GM23338 (cell line): ENCODE results near the gene CD300LB. TPM values are rescaled to one million over a fixed set of nuclear protein-coding genes. Genes with fewer than 3 reads are reported as not detected.

Source experiments
- ATAC-seq: fragments of 200-7000 bp; cut with Tn5 transposase; 3 replicates; pipeline ENCODE4 v1.9.1; 2020
- DNase-seq: peaks from one replicate; pipeline ENCODE4 v3.0.0-alpha.2; 2015; ENCODE audit warnings: low spot score
- H2AFZ ChIP-seq: fragments of 200-600 bp; sonication (generic); 2 replicates; pipeline ENCODE4 v1.8.0; 2016; ENCODE audit warnings: antibody characterized with exemption, mild to moderate bottlenecking, moderate library complexity
- H3F3A ChIP-seq: fragments of 200-600 bp; sonication (generic); replicated peaks from 2 replicates; pipeline ENCODE4 v1.8.0; 2017; ENCODE audit warnings: antibody characterized with exemption, mixed run types, low read depth
- H3K27ac ChIP-seq: fragments of 200-600 bp; sonication (generic); 2 replicates; pipeline ENCODE4 v1.6.1; 2016; ENCODE audit warnings: low read depth
- H3K27me3 ChIP-seq: fragments of 200-600 bp; sonication (generic); 2 replicates; pipeline ENCODE4 v1.8.0; 2016; ENCODE audit warnings: mild to moderate bottlenecking, mixed run types, moderate library complexity; ENCODE audit not compliant: insufficient read depth
- H3K36me3 ChIP-seq: fragments of 200-600 bp; sonication (generic); 2 replicates; pipeline ENCODE4 v1.8.0; 2016; ENCODE audit warnings: mild to moderate bottlenecking; ENCODE audit not compliant: insufficient read depth
- H3K4me1 ChIP-seq: fragments of 200-600 bp; sonication (generic); 2 replicates; pipeline ENCODE4 v1.8.0; 2016; ENCODE audit warnings: mild to moderate bottlenecking, moderate library complexity; ENCODE audit not compliant: insufficient read depth
- H3K4me2 ChIP-seq: fragments of 200-600 bp; sonication (generic); 2 replicates; pipeline ENCODE4 v1.7.1; 2017; ENCODE audit warnings: mixed run types
- H3K4me3 ChIP-seq: fragments of 200-600 bp; sonication (generic); 2 replicates; pipeline ENCODE4 v1.6.1; 2016; ENCODE audit warnings: mixed run types
- H3K79me2 ChIP-seq: fragments of 200-600 bp; sonication (generic); replicated peaks from 2 replicates; pipeline ENCODE4 v1.8.0; 2017; ENCODE audit warnings: mild to moderate bottlenecking; ENCODE audit not compliant: insufficient read depth
- H3K9me2 ChIP-seq: fragments of 200-600 bp; sonication (generic); 2 replicates; pipeline ENCODE4 v1.8.0; 2017; ENCODE audit not compliant: insufficient read depth
- H4K20me1 ChIP-seq: fragments of 200-600 bp; sonication (generic); replicated peaks from 2 replicates; pipeline ENCODE4 v1.8.0; 2017; ENCODE audit warnings: mild to moderate bottlenecking; ENCODE audit not compliant: insufficient read depth
- H3K27ac Mint-ChIP-seq: 2 replicates; pipeline ENCODE4 v1.8.0; 2020; ENCODE audit warnings: inconsistent platforms, mild to moderate bottlenecking, moderate library complexity, mixed read lengths
- H3K27me3 Mint-ChIP-seq: 3 replicates; pipeline ENCODE4 v1.8.0; 2022; ENCODE audit warnings: low read depth, mild to moderate bottlenecking, moderate library complexity, mixed read lengths, inconsistent platforms; ENCODE audit not compliant: insufficient read depth, poor library complexity
- H3K36me3 Mint-ChIP-seq: 3 replicates; pipeline ENCODE4 v1.8.0; 2021; ENCODE audit warnings: low read depth, mild to moderate bottlenecking, inconsistent platforms, moderate library complexity, mixed read lengths
- H3K4me1 Mint-ChIP-seq: 3 replicates; pipeline ENCODE4 v1.8.0; 2020; ENCODE audit warnings: mild to moderate bottlenecking, inconsistent platforms, mixed read lengths
- H3K4me3 Mint-ChIP-seq: 3 replicates; pipeline ENCODE4 v1.8.0; 2021; ENCODE audit warnings: moderate library complexity, mild to moderate bottlenecking, inconsistent platforms, mixed read lengths
- H3K9me3 Mint-ChIP-seq: 3 replicates; pipeline ENCODE4 v1.8.0; 2020; ENCODE audit warnings: moderate library complexity, mild to moderate bottlenecking, inconsistent platforms, mixed read lengths
- CREB1 ChIP-seq: fragments of 250-450 bp; sonication (Bioruptor Pico); IDR thresholded peaks from 2 replicates; pipeline ENCODE4 v1.5.0; 2020; ENCODE audit warnings: low read depth, mild to moderate bottlenecking, moderate library complexity
- ETS1 ChIP-seq: IDR thresholded peaks from 2 replicates; pipeline ENCODE4 v1.6.1; 2016; ENCODE audit warnings: antibody characterized with exemption
- EZH2 ChIP-seq: fragments of 200-600 bp; sonication (generic); IDR thresholded peaks from one replicate; pipeline ENCODE4 v1.8.0; 2017; ENCODE audit warnings: antibody characterized with exemption, mild to moderate bottlenecking, low read depth; ENCODE audit not compliant: unreplicated experiment
- EZH2phosphoT487 ChIP-seq: fragments of 200-600 bp; sonication (generic); IDR thresholded peaks from one replicate; pipeline ENCODE4 v1.8.1; 2018; ENCODE audit warnings: antibody characterized with exemption; ENCODE audit not compliant: unreplicated experiment
- JUNB ChIP-seq: IDR thresholded peaks from one replicate; pipeline ENCODE4 v1.6.1; 2016; ENCODE audit warnings: antibody characterized with exemption; ENCODE audit not compliant: unreplicated experiment
- NANOG ChIP-seq: IDR thresholded peaks from 2 replicates; pipeline ENCODE4 v1.6.1; 2016; ENCODE audit warnings: antibody characterized with exemption, borderline replicate concordance
- POLR2AphosphoS5 ChIP-seq: IDR thresholded peaks from 2 replicates; pipeline ENCODE4 v1.6.1; 2016; ENCODE audit warnings: antibody characterized with exemption, low read depth
- REST ChIP-seq: IDR thresholded peaks from one replicate; pipeline ENCODE4 v1.6.1; 2018; ENCODE audit warnings: antibody characterized with exemption; ENCODE audit not compliant: unreplicated experiment
- STAT1 ChIP-seq: IDR thresholded peaks from one replicate; pipeline ENCODE4 v1.6.1; 2016; ENCODE audit warnings: antibody characterized with exemption; ENCODE audit not compliant: unreplicated experiment
- ZNF114 ChIP-seq: fragments of 250-450 bp; sonication (Bioruptor Pico); IDR thresholded peaks from 2 replicates; pipeline ENCODE4 v1.5.0; 2020; ENCODE audit warnings: mild to moderate bottlenecking, moderate library complexity
- ZNF331 ChIP-seq: fragments of 250-450 bp; sonication (Bioruptor Pico); IDR thresholded peaks from 2 replicates; pipeline ENCODE4 v1.5.0; 2020; ENCODE audit warnings: low read depth, mild to moderate bottlenecking, moderate library complexity
- polyA plus RNA-seq: library from polyadenylated mRNA; unstranded; fragments of >200 nt; fragmentation: Nextera tagmentation; extraction: Ambion mirVana; gene quantifications from 2 replicates; pipeline ENCODE4 v1.2.1, GENCODE V29; 2016
- total RNA-seq: library from RNA; depleted of rRNA; stranded (reverse); fragments of >200 nt; shearing (Covaris generic); gene quantifications from 2 replicates; pipeline ENCODE4 v1.2.3, GENCODE V29; 2014
- TF ChIP-seq, protein P1 (sequence below): fragments of 250-450 bp; sonication (Bioruptor Pico); IDR thresholded peaks from 2 replicates; pipeline ENCODE4 v1.5.0; 2020; ENCODE audit warnings: mild to moderate bottlenecking, moderate library complexity
- TF ChIP-seq, protein P2 (sequence below), 2 experiments: fragments of 200-600 bp in 1 of 2; sonication (generic) in 1 of 2; conservative IDR thresholded peaks; 2 replicates each; pipeline versions ENCODE4 v1.5.1 to v1.6.1; 2016 to 2017; ENCODE audit warnings: antibody characterized with exemption in 2 of 2, low read depth in 2 of 2, mild to moderate bottlenecking in 2 of 2, moderate library complexity in 1 of 2

CD300LB gene
- total and polyA plus RNA-seq, 2 experiments from 2014 or later: not detected

GRCh38 chr17:74471341-74471740 is 59.9 kb downstream of the CD300LB start:
- H3K79me2 ChIP-seq: no peaks in the 10 kb centered on the region
- no peaks in the 10 kb centered on the region for H3K36me3 ChIP-seq
- peaks cover 25% of the 10 kb centered on the region for H3K27me3 ChIP-seq
- H2AFZ ChIP-seq: no peak overlapping the region
- peaks cover 7% of the 10 kb centered on the region; the same call in 2 of the 3 replicates for H3K36me3 Mint-ChIP-seq
- no peak overlapping the region for H3K4me3 ChIP-seq
- no peak overlapping the region for H3K27ac ChIP-seq
- H3K4me2 ChIP-seq: no peak overlapping the region
- H3F3A ChIP-seq: no peaks in the 10 kb centered on the region
- DNase-seq (no peak), ATAC-seq (no peak)
- H3K4me1 ChIP-seq: peaks cover 7% of the 10 kb centered on the region; the same call in 1 of the 2 replicates
- H3K27me3 Mint-ChIP-seq: peaks cover 18% of the 10 kb centered on the region
- H3K27ac Mint-ChIP-seq: no peak overlapping the region
- peaks cover 25% of the 10 kb centered on the region for H3K9me3 Mint-ChIP-seq
- TF ChIP-seq CREB1 (CRISPR knock-in tag) (no peak), ETS1 (no peak), EZH2 (no peak), NANOG (no peak), ZNF114 (CRISPR knock-in tag) (no peak), ZNF331 (CRISPR knock-in tag) (no peak), JUNB (no peak), POLR2AphosphoS5 (no peak), EZH2phosphoT487 (no peak), STAT1 (no peak), REST (no peak)
- TF ChIP-seq, protein P1, sequence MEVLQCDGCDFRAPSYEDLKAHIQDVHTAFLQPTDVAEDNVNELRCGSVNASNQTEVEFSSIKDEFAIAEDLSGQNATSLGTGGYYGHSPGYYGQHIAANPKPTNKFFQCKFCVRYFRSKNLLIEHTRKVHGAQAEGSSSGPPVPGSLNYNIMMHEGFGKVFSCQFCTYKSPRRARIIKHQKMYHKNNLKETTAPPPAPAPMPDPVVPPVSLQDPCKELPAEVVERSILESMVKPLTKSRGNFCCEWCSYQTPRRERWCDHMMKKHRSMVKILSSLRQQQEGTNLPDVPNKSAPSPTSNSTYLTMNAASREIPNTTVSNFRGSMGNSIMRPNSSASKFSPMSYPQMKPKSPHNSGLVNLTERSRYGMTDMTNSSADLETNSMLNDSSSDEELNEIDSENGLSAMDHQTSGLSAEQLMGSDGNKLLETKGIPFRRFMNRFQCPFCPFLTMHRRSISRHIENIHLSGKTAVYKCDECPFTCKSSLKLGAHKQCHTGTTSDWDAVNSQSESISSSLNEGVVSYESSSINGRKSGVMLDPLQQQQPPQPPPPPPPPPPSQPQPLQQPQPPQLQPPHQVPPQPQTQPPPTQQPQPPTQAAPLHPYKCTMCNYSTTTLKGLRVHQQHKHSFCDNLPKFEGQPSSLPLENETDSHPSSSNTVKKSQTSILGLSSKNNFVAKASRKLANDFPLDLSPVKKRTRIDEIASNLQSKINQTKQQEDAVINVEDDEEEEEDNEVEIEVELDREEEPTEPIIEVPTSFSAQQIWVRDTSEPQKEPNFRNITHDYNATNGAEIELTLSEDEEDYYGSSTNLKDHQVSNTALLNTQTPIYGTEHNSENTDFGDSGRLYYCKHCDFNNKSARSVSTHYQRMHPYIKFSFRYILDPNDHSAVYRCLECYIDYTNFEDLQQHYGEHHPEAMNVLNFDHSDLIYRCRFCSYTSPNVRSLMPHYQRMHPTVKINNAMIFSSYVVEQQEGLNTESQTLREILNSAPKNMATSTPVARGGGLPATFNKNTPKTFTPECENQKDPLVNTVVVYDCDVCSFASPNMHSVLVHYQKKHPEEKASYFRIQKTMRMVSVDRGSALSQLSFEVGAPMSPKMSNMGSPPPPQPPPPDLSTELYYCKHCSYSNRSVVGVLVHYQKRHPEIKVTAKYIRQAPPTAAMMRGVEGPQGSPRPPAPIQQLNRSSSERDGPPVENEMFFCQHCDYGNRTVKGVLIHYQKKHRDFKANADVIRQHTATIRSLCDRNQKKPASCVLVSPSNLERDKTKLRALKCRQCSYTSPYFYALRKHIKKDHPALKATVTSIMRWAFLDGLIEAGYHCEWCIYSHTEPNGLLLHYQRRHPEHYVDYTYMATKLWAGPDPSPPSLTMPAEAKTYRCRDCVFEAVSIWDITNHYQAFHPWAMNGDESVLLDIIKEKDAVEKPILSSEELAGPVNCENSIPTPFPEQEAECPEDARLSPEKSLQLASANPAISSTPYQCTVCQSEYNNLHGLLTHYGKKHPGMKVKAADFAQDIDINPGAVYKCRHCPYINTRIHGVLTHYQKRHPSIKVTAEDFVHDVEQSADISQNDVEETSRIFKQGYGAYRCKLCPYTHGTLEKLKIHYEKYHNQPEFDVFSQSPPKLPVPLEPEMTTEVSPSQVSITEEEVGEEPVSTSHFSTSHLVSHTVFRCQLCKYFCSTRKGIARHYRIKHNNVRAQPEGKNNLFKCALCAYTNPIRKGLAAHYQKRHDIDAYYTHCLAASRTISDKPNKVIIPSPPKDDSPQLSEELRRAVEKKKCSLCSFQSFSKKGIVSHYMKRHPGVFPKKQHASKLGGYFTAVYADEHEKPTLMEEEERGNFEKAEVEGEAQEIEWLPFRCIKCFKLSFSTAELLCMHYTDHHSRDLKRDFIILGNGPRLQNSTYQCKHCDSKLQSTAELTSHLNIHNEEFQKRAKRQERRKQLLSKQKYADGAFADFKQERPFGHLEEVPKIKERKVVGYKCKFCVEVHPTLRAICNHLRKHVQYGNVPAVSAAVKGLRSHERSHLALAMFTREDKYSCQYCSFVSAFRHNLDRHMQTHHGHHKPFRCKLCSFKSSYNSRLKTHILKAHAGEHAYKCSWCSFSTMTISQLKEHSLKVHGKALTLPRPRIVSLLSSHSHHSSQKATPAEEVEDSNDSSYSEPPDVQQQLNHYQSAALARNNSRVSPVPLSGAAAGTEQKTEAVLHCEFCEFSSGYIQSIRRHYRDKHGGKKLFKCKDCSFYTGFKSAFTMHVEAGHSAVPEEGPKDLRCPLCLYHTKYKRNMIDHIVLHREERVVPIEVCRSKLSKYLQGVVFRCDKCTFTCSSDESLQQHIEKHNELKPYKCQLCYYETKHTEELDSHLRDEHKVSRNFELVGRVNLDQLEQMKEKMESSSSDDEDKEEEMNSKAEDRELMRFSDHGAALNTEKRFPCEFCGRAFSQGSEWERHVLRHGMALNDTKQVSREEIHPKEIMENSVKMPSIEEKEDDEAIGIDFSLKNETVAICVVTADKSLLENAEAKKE: no peak
- TF ChIP-seq, protein P2, sequence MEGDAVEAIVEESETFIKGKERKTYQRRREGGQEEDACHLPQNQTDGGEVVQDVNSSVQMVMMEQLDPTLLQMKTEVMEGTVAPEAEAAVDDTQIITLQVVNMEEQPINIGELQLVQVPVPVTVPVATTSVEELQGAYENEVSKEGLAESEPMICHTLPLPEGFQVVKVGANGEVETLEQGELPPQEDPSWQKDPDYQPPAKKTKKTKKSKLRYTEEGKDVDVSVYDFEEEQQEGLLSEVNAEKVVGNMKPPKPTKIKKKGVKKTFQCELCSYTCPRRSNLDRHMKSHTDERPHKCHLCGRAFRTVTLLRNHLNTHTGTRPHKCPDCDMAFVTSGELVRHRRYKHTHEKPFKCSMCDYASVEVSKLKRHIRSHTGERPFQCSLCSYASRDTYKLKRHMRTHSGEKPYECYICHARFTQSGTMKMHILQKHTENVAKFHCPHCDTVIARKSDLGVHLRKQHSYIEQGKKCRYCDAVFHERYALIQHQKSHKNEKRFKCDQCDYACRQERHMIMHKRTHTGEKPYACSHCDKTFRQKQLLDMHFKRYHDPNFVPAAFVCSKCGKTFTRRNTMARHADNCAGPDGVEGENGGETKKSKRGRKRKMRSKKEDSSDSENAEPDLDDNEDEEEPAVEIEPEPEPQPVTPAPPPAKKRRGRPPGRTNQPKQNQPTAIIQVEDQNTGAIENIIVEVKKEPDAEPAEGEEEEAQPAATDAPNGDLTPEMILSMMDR (conservative IDR thresholded peaks at IDR 0.05; ENCODE audit: low read depth in 2 of 2): no peak
- H3K4me1 Mint-ChIP-seq: peaks cover 8% of the 10 kb centered on the region; the same call in 2 of the 3 replicates
- H4K20me1 ChIP-seq: no peaks in the 10 kb centered on the region
- H3K9me2 ChIP-seq: no peaks in the 10 kb centered on the region
- H3K4me3 Mint-ChIP-seq: no peak overlapping the region
